ENCODE data around the gene COL9A2.

Gene COL9A2

DNA sequence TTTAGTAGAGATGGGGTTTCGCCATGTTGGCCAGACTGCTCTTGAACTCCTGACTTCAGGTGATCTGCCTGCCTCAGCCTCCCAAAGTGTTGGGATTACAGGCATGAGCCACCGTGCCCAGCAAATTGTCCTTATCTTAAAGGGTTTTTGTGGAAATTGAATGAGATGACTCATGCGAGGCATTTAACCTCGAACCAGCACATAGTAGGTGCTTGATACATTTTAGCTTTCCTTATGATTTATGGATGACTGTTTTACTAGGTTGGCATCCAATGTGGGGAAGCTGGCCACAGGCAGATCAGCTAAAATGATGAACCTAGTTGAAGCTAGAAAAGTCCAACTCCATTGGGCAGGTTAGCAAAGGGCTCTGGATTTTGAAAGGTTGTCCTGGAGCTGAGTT lies 1.4 kb upstream of the COL9A2 start:
- no peak for DNase-seq (ENCODE audit: low read depth, low spot score)

GRCh38 chr1:40317394-40318074 lies 448 bp upstream of the COL9A2 start:
- no peak for DNase-seq (ENCODE audit: low read depth, low spot score)

DNA sequence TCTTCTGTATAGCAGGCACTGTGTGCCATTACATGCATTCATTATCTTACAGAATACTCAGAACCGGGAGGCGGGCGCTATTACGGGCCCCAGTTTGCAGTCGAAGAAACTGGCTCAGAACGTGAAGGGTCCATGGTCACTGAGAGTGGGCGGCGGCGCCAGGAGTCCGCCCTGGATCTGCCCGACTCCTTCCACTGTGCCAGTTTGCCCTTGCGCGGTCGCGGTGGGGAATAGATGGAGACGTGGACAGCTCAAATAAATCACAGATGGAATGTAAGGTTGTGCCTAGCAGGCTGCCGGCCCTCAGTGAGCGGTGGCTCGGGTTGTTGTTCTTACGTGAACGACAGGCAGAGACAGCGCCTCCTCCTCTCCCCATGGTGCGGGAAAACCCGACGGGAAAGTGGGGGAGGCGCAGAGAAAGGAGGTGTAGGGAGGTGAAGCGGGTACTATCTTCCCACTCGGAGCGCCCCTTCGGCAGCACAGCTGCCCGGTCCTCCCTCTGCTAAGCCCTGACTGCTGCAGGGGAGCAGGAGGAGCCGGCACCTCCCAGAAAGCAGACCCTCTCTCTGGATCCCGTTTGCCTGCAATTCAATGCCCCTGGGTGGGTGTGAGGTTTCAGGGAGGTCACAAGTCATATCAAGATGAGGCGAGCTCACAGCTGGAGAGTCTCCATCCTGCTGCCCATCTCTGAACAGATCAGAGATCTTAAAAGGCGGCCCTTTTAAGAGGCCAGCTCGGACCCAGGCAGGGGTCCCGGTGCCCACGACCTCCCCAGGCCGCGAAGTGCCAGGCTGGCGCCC lies 1.1 kb downstream of the COL9A2 start:
- DNase-seq (ENCODE audit: low read depth, low spot score): peak; percentile 53

DNA sequence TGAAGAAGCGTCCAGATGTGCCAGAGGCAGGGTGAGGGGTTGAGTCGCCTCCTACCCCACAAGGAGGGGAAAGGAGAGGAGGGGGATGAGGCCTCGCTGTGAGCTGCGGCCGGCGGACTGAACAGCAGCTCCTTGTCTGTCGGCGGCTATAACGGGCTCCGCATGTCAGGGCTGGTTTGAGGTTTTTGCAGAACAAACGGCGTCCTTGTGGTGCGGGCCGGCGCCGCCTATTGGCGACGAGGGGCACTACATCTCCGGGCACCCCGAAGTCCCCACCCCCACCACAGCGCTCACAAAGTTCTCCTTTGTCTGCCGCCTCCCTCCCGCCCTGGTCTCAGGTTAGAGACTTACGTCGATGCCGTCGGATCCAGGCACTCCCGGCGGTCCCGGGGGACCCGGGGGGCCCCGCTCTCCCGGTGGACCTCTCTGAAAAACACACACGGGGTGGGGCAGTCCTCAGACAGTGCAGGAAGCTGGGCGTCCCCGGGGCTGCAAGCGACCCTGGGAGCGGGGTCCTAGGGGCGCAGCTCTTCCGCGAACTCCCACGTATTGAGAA lies 1.8 kb downstream of the COL9A2 start:
- peak; percentile 95 for DNase-seq (ENCODE audit: low read depth, low spot score)

GRCh38 chr1:40314721-40315238 lies 2.3 kb downstream of the COL9A2 start:
- DNase-seq (ENCODE audit: low read depth, low spot score): peak; percentile 80

DNA sequence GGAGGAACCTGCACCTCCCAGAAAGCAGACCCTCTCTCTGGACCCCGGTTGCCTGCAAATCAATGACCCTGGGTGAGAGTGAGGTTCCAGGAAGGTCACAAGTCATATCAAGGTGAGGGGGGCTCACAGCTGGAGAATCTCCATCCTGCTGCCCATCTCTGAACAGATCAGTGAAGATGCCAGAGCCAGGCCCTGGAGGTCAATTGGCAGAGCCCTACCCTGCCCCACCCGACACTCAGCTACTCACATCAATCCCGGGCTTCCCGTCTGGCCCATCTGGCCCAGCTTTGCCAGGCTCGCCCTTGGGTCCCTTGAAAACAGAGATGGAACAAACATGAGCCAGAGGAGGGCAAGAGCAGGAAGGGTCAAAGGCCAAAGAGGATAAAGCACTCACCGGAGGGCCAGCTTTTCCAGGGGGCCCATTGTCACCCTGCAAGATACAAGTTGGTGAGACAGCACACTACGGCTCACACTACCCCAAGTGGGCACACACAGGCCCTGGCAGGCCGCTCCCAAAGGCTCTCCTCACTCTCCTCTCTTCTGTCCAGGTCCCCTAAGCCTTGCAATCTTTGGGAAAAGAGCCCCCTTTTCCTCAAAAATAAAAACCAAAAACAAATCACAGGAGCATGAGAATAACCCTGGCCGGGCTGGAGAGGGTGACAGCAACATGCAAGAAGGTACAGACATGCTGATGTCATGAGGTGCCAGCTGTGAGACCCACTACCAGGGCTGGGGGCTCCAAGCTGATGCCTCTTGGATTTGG lies 2.9 kb downstream of the COL9A2 start:
- DNase-seq (ENCODE audit: low read depth, low spot score): no peak

GRCh38 chr1:40313329-40313957 lies 3.6 kb downstream of the COL9A2 start:
- DNase-seq (ENCODE audit: low read depth, low spot score): no peak

DNA sequence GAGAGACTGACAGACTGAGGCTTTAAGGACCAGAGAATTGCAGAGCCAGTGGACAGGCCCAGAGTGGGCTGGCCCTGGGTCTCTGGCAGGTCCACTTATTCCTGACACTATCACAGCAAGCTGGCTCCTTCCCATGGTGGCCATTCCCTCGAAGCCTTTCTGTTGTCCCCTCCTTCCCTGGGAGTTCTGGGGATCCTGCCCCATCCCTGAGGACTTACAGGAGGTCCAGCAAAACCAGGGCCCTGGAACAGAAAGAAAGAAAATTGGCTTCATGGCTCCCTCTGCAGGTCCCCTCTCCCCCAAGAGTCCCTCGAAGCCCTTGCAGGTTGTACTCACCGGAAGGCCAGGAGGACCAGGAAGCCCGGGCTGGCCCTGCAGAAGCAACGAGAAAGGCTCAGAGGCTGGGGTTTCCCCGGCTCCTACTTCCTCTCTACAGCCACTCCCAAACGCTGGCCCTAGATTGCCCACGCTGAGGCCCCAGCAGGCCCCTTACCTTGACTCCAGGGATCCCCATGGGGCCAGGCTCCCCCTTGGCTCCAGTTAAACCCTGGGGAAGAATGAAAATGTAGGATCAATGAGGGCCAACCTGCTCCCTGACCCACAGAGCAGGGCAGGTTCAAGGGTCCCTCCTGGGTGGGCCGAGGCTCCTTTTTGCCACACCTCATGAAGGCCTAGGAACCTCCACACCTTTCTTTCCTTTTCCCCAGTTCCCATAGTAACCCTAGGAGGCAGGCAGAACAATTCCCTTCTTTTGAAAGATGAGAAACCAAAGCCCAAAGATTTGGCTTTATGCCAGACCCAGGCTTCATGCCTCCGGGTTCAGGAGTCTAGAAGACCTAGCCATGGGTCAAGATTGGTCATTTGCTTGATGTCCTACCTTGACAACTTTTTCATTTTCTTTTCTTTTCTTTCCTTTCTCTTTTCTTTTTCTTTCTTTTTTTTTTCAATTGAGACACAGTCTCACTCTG lies 4.6 kb downstream of the COL9A2 start:
- DNase-seq (ENCODE audit: low read depth, low spot score): no peak

- no peak for DNase-seq (ENCODE audit: low read depth, low spot score)
Measured at GRCh38 chr1:40311692-40312091, 5.4 kb downstream of the COL9A2 start.

- DNase-seq (ENCODE audit: low read depth, low spot score): no peak
Measured at GRCh38 chr1:40310983-40311642, 6.0 kb downstream of the COL9A2 start.

- no peak for DNase-seq (ENCODE audit: low read depth, low spot score)
Measured at GRCh38 chr1:40310129-40310461, 7.0 kb downstream of the COL9A2 start.

GRCh38 chr1:40309374-40310128 lies 7.5 kb downstream of the COL9A2 start:
- DNase-seq (ENCODE audit: low read depth, low spot score): peak; percentile 95

- DNase-seq (ENCODE audit: low read depth, low spot score): peak; percentile 80
Measured at GRCh38 chr1:40308036-40308727, 8.9 kb downstream of the COL9A2 start.

DNA sequence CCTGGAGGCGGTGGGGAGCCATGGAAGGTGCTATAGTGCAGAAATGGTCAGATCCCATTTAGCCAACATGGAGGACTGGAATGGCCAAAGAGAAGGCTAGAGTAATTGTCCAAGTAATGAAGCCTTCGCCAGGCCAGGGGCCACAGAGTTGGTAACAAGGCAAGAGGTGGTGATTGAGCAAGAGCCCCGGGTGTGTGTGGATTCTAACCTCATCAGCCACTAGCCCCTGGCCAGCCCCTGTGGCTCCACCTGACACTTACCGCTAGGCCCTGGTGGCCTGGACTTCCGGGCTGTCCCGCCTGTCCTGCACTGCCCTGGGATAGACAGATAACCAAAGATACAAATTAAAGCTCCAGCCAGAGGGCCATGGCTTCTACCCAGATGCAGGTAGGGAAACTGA lies 9.9 kb downstream of the COL9A2 start:
- DNase-seq (ENCODE audit: low read depth, low spot score): no peak

DNA sequence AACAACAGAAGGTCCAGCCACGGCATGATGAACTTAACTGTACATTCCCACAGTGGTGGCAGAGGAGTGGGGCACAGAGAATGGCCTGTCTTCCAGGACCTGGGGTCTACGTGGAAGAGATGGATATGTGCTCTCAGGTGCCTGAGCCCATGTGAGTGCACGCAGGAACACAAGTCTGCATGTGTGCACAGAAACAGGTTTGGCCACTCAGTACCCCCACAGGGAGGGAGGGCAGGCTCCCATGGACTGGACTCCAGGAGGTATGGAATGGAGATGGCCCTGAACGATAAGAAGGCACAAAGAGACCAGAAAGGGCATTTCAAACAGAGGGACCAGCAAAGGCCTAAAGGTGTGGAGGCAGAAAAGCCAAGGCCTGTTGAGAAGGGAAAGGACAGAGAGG lies 10.8 kb downstream of the COL9A2 start:
- DNase-seq (ENCODE audit: low read depth, low spot score): no peak

- no peak for DNase-seq (ENCODE audit: low read depth, low spot score)
Measured at GRCh38 chr1:40305871-40306270, 11.2 kb downstream of the COL9A2 start.

GRCh38 chr1:40305451-40305850 lies 11.6 kb downstream of the COL9A2 start:
- DNase-seq (ENCODE audit: low read depth, low spot score): no peak

DNA sequence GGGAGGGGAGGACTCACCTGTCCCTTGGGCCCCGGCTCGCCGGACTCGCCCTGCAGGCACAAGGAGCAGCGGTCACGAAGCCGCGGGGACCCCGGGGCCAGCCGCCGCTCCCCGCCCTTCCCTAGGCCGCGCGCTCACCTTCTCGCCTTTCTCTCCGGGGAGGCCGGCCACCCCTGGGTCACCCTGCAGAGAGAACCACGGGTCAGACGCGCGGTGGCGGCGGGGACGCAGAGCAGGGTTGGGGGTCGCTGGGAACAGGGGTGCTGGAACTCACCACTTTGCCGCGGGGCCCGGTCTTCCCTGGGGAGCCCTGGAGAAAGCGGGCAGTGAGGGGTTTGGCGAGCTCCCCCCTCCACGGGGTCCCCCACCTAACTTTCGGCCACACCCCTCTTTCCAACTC lies 13.3 kb downstream of the COL9A2 start:
- DNase-seq (ENCODE audit: low read depth, low spot score): no peak
